ACC112 (cell line): ENCODE results near the gene HLF.

ENCODE experiments used
- H2AFZ ChIP-seq: fragments of 200-600 bp; sonication (generic); one replicate; pipeline ENCODE4 v1.6.0; 2017; ENCODE audit warnings: antibody characterized with exemption, low read length; ENCODE audit not compliant: unreplicated experiment
- H3K27ac ChIP-seq: fragments of 200-600 bp; sonication (generic); 2 replicates; pipeline ENCODE4 v1.5.1; 2014; ENCODE audit warnings: low read depth, mild to moderate bottlenecking, antibody characterized with exemption, low read length, moderate library complexity
- H3K27me3 ChIP-seq: fragments of 200-600 bp; sonication (generic); 2 replicates; pipeline ENCODE4 v1.6.1; 2014; ENCODE audit warnings: mild to moderate bottlenecking, antibody characterized with exemption, low read length, moderate library complexity, mixed read lengths; ENCODE audit not compliant: insufficient read depth
- H3K36me3 ChIP-seq: fragments of 200-600 bp; sonication (generic); 2 replicates; pipeline ENCODE4 v1.6.1; 2016; ENCODE audit warnings: mild to moderate bottlenecking, antibody characterized with exemption, low read length, moderate library complexity, mixed read lengths; ENCODE audit not compliant: insufficient read depth
- H3K4me1 ChIP-seq: fragments of 200-600 bp; sonication (generic); one replicate; pipeline ENCODE4 v1.6.1; 2016; ENCODE audit warnings: low read length, mixed read lengths; ENCODE audit not compliant: insufficient read depth, unreplicated experiment, control insufficient read depth
- H3K4me3 ChIP-seq: fragments of 200-600 bp; sonication (generic); 2 replicates; pipeline ENCODE4 v1.5.1; 2014; ENCODE audit warnings: mild to moderate bottlenecking, low read depth, low read length
- H3K79me2 ChIP-seq: fragments of 200-600 bp; sonication (generic); one replicate; pipeline ENCODE4 v1.6.0; 2016; ENCODE audit warnings: low read length; ENCODE audit not compliant: control insufficient read depth, unreplicated experiment, insufficient read depth

The HLF gene

GRCh38 chr17:55284001-55284884 is 19.5 kb downstream of the HLF start:
- Histone ChIP-seq H3K4me3 (no peak overlapping the region), H3K36me3 (no peaks in the 10 kb centered on the region), H3K4me1 (peaks cover 37% of the 10 kb centered on the region), H2AFZ (no peak overlapping the region), H3K79me2 (no peaks in the 10 kb centered on the region), H3K27me3 (no peaks in the 10 kb centered on the region), H3K27ac (no peak overlapping the region)

- Histone ChIP-seq H3K79me2 (no peaks in the 10 kb centered on the region), H2AFZ (no peak overlapping the region), H3K4me1 (peaks cover 37% of the 10 kb centered on the region)
These were observed 20.2 kb downstream of the HLF start for GRCh38 chr17:55284944-55285339.

GRCh38 chr17:55285340-55286301 is 20.9 kb downstream of the HLF start:
- Histone ChIP-seq H3K79me2 (no peaks in the 10 kb centered on the region), H2AFZ (no peak overlapping the region), H3K4me1 (peaks cover 37% of the 10 kb centered on the region), H3K27ac (peak overlapping the region; percentile 46), H3K27me3 (no peaks in the 10 kb centered on the region), H3K4me3 (no peak overlapping the region), H3K36me3 (no peaks in the 10 kb centered on the region)

More at GRCh38 chr17:55284944-55285339, 20.2 kb downstream of the HLF start:
- Histone ChIP-seq H3K27ac (peak overlapping the region; percentile 6; the same call in 1 of the 2 replicates), H3K36me3 (no peaks in the 10 kb centered on the region), H3K27me3 (no peaks in the 10 kb centered on the region), H3K4me3 (no peak overlapping the region)

GRCh38 chr17:55286681-55287589 is 22.2 kb downstream of the HLF start:
- no peaks in the 10 kb centered on the region for H3K27me3 ChIP-seq
- H2AFZ ChIP-seq: no peak overlapping the region
- no peak overlapping the region for H3K4me3 ChIP-seq
- H3K27ac ChIP-seq: no peak overlapping the region
- peaks cover 35% of the 10 kb centered on the region for H3K4me1 ChIP-seq
- no peaks in the 10 kb centered on the region for H3K79me2 ChIP-seq
- H3K36me3 ChIP-seq: no peaks in the 10 kb centered on the region

GRCh38 chr17:55288356-55289105 is 23.8 kb downstream of the HLF start:
- Histone ChIP-seq H2AFZ (no peak overlapping the region), H3K36me3 (no peaks in the 10 kb centered on the region), H3K27me3 (no peaks in the 10 kb centered on the region), H3K4me1 (peaks cover 33% of the 10 kb centered on the region), H3K79me2 (no peaks in the 10 kb centered on the region), H3K4me3 (no peak overlapping the region), H3K27ac (no peak overlapping the region)

- no peaks in the 10 kb centered on the region for H3K79me2 ChIP-seq
- H3K4me3 ChIP-seq: no peak overlapping the region
- no peaks in the 10 kb centered on the region for H3K36me3 ChIP-seq
- H3K27ac ChIP-seq: no peak overlapping the region
- H3K4me1 ChIP-seq: peaks cover 33% of the 10 kb centered on the region
- H2AFZ ChIP-seq: no peak overlapping the region
- no peaks in the 10 kb centered on the region for H3K27me3 ChIP-seq
These were observed 24.3 kb downstream of the HLF start for GRCh38 chr17:55289106-55289446.

GRCh38 chr17:55289978-55290377 is 25.2 kb downstream of the HLF start:
- Histone ChIP-seq H3K79me2 (no peaks in the 10 kb centered on the region), H3K4me1 (peaks cover 29% of the 10 kb centered on the region)

GRCh38 chr17:55290492-55291113 is 25.8 kb downstream of the HLF start:
- H2AFZ ChIP-seq: no peak overlapping the region
- no peaks in the 10 kb centered on the region for H3K79me2 ChIP-seq
- H3K36me3 ChIP-seq: no peaks in the 10 kb centered on the region
- H3K4me3 ChIP-seq: no peak overlapping the region
- H3K4me1 ChIP-seq: peaks cover 23% of the 10 kb centered on the region
- H3K27me3 ChIP-seq: no peaks in the 10 kb centered on the region
- no peak overlapping the region for H3K27ac ChIP-seq

More at GRCh38 chr17:55289978-55290377, 25.2 kb downstream of the HLF start:
- H3K4me3 ChIP-seq: no peak overlapping the region
- no peaks in the 10 kb centered on the region for H3K36me3 ChIP-seq
- H3K27ac ChIP-seq: no peak overlapping the region
- H3K27me3 ChIP-seq: no peaks in the 10 kb centered on the region
- H2AFZ ChIP-seq: no peak overlapping the region

- no peaks in the 10 kb centered on the region for H3K36me3 ChIP-seq
- no peak overlapping the region for H2AFZ ChIP-seq
- no peaks in the 10 kb centered on the region for H3K27me3 ChIP-seq
- H3K4me1 ChIP-seq: peaks cover 18% of the 10 kb centered on the region
- no peak overlapping the region for H3K4me3 ChIP-seq
- no peak overlapping the region for H3K27ac ChIP-seq
- H3K79me2 ChIP-seq: no peaks in the 10 kb centered on the region
These were observed 26.4 kb downstream of the HLF start for GRCh38 chr17:55291114-55291507.
